DND-41 (cell line): ENCODE results near the gene RSBN1.
"Not testable (repeated sequence)": the region's sequence is repeated elsewhere in the genome, so short reads cannot be mapped to it uniquely, and the experiment has no call there.

Experiments used
- ATAC-seq: fragments of 200-7000 bp; cut with Tn5 transposase; 3 replicates; pipeline ENCODE4 v1.9.1; 2021; ENCODE audit warnings: low read depth; ENCODE audit not compliant: insufficient read depth
- DNase-seq: peaks from one replicate; pipeline ENCODE4 v3.0.0-alpha.2; 2020
- H2AFZ ChIP-seq: 2 replicates; pipeline ENCODE4 v1.6.0; 2012; ENCODE audit warnings: low read depth, low read length
- H3K27ac ChIP-seq: 2 replicates; pipeline ENCODE4 v1.5.1; 2012; ENCODE audit warnings: low read length, inconsistent platforms
- H3K27me3 ChIP-seq: fragments of 200-600 bp; sonication (generic); 2 replicates; pipeline ENCODE4 v1.6.0; 2012; ENCODE audit warnings: low read length, mild to moderate bottlenecking, inconsistent platforms; ENCODE audit not compliant: insufficient read depth, poor library complexity
- H3K36me3 ChIP-seq: 2 replicates; pipeline ENCODE4 v1.5.1; 2012; ENCODE audit warnings: low read length, inconsistent platforms; ENCODE audit not compliant: insufficient read depth
- H3K4me1 ChIP-seq: 2 replicates; pipeline ENCODE4 v1.5.1; 2012; ENCODE audit warnings: mild to moderate bottlenecking, low read length; ENCODE audit not compliant: insufficient read depth
- H3K4me2 ChIP-seq: 2 replicates; pipeline ENCODE4 v1.6.0; 2012; ENCODE audit warnings: mild to moderate bottlenecking, moderate library complexity, low read length, inconsistent platforms; ENCODE audit not compliant: insufficient read depth
- H3K4me3 ChIP-seq, 2 experiments: fragments of 200-600 bp in 1 of 2; shearing (Covaris generic) in 1 of 2; 2 replicates each; pipeline ENCODE4 v1.5.1; 2012 to 2016; ENCODE audit warnings: inconsistent platforms in 2 of 2, low read length in 2 of 2, mild to moderate bottlenecking in 2 of 2, low read depth in 1 of 2, moderate library complexity in 1 of 2
- H3K79me2 ChIP-seq: 2 replicates; pipeline ENCODE4 v1.6.0; 2012; ENCODE audit warnings: low read length, inconsistent platforms; ENCODE audit not compliant: insufficient read depth
- H3K9ac ChIP-seq: 2 replicates; pipeline ENCODE4 v1.6.0; 2012; ENCODE audit warnings: low read depth, mild to moderate bottlenecking, inconsistent platforms, low read length, moderate library complexity
- H3K9me3 ChIP-seq: 2 replicates; pipeline ENCODE4 v1.5.1; 2012; ENCODE audit warnings: low read length, moderate library complexity, mild to moderate bottlenecking, inconsistent platforms; ENCODE audit not compliant: insufficient read depth, severe bottlenecking
- H4K20me1 ChIP-seq: 2 replicates; pipeline ENCODE4 v1.6.0; 2012; ENCODE audit warnings: low read length; ENCODE audit not compliant: insufficient read depth
- EZH2 ChIP-seq: IDR thresholded peaks from 3 replicates; pipeline ENCODE4 v1.6.1; 2012; ENCODE audit warnings: borderline replicate concordance, low read depth, mild to moderate bottlenecking, moderate library complexity, low read length, inconsistent platforms; ENCODE audit not compliant: severe bottlenecking
- TF ChIP-seq, protein P1 (sequence below): IDR thresholded peaks from 2 replicates; pipeline ENCODE4 v1.5.1; 2012; ENCODE audit warnings: borderline replicate concordance, low read length, moderate library complexity, mild to moderate bottlenecking; ENCODE audit not compliant: poor library complexity, severe bottlenecking; ENCODE audit errors: extremely low read depth

RSBN1 gene

DNA sequence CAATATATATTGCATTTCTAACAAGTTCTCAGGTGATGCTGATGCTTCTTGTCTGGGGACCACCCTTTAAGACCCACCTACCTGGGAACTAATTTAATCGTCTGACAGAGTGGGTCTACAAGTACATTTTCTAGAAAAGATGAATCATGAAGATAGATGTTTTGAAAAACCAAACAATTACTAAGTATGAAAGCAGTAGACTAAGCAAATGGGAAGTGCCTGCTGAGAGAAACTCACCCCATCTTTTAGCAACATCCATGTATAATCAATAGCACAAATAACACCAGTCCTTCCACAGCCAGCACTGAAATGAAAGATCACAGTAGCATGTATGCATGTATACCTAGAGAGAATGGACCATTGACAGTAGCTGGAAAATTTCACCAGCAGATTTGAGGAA, 42.0 kb upstream of the RSBN1 start:
- H3K36me3 ChIP-seq, result peaks cover 49% of the 10 kb centered on the region
- no peaks in the 10 kb centered on the region for H3K9me3 ChIP-seq
- DNase-seq (no peak), ATAC-seq (no peak)
- no peaks in the 10 kb centered on the region for H4K20me1 ChIP-seq
- no peak overlapping the region for H3K9ac ChIP-seq
- no peaks in the 10 kb centered on the region for H3K27me3 ChIP-seq
- no peak overlapping the region for H3K27ac ChIP-seq
- H3K79me2 ChIP-seq, result no peaks in the 10 kb centered on the region
- TF ChIP-seq, protein P1, sequence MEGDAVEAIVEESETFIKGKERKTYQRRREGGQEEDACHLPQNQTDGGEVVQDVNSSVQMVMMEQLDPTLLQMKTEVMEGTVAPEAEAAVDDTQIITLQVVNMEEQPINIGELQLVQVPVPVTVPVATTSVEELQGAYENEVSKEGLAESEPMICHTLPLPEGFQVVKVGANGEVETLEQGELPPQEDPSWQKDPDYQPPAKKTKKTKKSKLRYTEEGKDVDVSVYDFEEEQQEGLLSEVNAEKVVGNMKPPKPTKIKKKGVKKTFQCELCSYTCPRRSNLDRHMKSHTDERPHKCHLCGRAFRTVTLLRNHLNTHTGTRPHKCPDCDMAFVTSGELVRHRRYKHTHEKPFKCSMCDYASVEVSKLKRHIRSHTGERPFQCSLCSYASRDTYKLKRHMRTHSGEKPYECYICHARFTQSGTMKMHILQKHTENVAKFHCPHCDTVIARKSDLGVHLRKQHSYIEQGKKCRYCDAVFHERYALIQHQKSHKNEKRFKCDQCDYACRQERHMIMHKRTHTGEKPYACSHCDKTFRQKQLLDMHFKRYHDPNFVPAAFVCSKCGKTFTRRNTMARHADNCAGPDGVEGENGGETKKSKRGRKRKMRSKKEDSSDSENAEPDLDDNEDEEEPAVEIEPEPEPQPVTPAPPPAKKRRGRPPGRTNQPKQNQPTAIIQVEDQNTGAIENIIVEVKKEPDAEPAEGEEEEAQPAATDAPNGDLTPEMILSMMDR, result no peak
- TF ChIP-seq EZH2, result no peak
- no peak overlapping the region for H3K4me3 ChIP-seq
- H3K4me2 ChIP-seq, result no peak overlapping the region
- peaks cover 5% of the 10 kb centered on the region; the same call in 1 of the 2 replicates for H3K4me1 ChIP-seq
- H2AFZ ChIP-seq, result no peak overlapping the region

DNA sequence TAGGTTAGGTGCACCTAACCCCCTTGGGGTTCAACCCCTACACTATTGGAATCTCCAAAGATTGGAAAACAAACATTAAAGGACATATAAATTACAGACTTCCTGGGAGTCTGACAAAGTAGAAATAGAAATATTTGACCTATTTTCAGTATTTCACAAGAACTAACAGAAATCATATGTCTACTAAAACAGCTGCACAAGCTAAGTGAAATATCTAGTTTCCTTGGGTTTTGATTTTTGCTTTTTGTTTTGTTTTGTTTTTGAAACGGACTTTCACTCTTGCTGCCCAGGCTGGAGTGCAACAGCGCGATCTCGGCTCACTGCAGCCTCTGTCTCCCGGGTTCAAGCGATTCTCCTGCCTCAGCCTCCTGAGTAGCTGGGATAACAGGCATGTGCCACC, 40.4 kb upstream of the RSBN1 start:
- not testable (repeated sequence) for H3K4me1 ChIP-seq, H3K27ac ChIP-seq, H3K9me3 ChIP-seq, H2AFZ ChIP-seq, H3K4me2 ChIP-seq, DNase-seq, H3K79me2 ChIP-seq, ATAC-seq, H3K9ac ChIP-seq, H3K4me3 ChIP-seq, H4K20me1 ChIP-seq, H3K27me3 ChIP-seq
- H3K36me3 ChIP-seq, result peaks cover 46% of the 10 kb centered on the region

DNA sequence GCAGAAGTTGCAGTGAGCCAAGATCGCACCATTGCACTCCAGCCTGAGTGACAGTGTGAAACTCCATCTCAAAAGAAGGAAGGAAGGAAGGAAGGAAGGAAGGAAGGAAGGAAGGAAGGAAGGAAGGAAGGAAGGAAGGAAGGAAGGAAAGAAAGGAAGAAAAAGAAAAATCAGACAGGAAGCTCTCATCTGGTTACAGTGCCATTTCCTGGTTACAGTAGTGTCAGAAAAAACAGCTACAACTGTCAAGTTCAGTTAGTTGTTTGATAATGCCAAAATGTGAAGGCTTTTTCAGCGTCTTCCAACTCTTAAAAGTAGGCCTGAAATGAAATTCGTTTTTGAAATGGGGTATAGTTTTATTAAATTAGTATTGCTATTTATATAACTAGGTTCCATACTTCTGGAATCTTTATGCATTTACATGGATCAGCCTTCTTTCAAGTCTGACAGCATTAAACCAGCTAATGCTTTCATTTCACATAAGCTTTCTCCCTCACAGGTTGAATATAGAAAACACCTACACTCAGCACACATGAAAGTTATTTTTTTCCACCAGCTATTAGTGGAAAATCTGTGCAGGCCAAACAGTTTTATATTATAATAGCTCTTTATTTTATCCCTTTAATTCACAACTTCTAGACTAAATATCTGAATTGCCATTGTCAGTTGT, 38.0 kb upstream of the RSBN1 start:
- no peaks in the 10 kb centered on the region for H3K27me3 ChIP-seq
- peaks cover 5% of the 10 kb centered on the region; the same call in 1 of the 2 replicates for H3K4me1 ChIP-seq
- H3K4me2 ChIP-seq, result no peak overlapping the region
- no peak for DNase-seq
- H3K27ac ChIP-seq, result peak overlapping the region; percentile 40; the same call in 1 of the 2 replicates
- ATAC-seq, result peak; percentile 47; the same call in 2 of the 3 replicates
- H3K9me3 ChIP-seq, result no peaks in the 10 kb centered on the region
- TF ChIP-seq, protein P1, result no peak
- TF ChIP-seq EZH2, result no peak
- no peak overlapping the region for H3K9ac ChIP-seq
- H2AFZ ChIP-seq, result no peak overlapping the region
- no peaks in the 10 kb centered on the region for H4K20me1 ChIP-seq
- H3K4me3 ChIP-seq, result no peak overlapping the region
- peaks cover 35% of the 10 kb centered on the region for H3K36me3 ChIP-seq
- H3K79me2 ChIP-seq, result no peaks in the 10 kb centered on the region

DNA sequence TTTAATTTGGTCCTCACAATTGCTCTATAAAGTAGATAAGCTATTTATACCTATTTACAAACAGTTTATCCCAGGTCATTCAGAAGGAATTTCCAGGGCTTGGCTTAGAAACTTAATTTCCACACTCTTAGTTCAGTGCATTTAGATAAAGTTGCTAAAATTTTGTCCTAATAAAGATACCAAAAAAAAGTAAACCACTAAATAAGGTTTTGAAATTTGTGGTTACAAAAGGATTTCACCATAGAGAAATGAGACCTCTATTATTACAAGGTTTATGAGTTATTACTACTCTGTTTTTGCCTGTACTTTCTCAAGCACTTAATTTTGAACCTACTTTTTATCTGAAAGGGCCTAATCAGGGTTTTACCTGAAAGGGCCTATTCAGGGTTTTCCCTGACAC, 36.8 kb upstream of the RSBN1 start:
- DNase-seq (no peak), ATAC-seq (no peak)
- peaks cover 5% of the 10 kb centered on the region; the same call in 1 of the 2 replicates for H3K4me1 ChIP-seq
- H3K79me2 ChIP-seq, result no peaks in the 10 kb centered on the region
- H3K27me3 ChIP-seq, result no peaks in the 10 kb centered on the region
- H4K20me1 ChIP-seq, result no peaks in the 10 kb centered on the region
- TF ChIP-seq EZH2, result no peak
- TF ChIP-seq, protein P1, result no peak
- no peak overlapping the region for H3K27ac ChIP-seq
- no peak overlapping the region for H3K9ac ChIP-seq
- H3K4me2 ChIP-seq, result no peak overlapping the region
- no peak overlapping the region for H2AFZ ChIP-seq
- no peaks in the 10 kb centered on the region for H3K9me3 ChIP-seq
- peaks cover 23% of the 10 kb centered on the region for H3K36me3 ChIP-seq
- H3K4me3 ChIP-seq, result no peak overlapping the region
